Measurements from ENCODE around the gene KLRF1.

The KLRF1 gene

GRCh38 chr12:9810671-9811070 is 16.6 kb upstream of the KLRF1 start:
- Histone ChIP-seq H3K27ac (no peak overlapping the region), H3K36me3 (no peaks in the 10 kb centered on the region), H3K27me3 (ENCODE audit: insufficient read depth, low read depth, severe bottlenecking) (no peaks in the 10 kb centered on the region), H3K9me3 (ENCODE audit: severe bottlenecking) (no peaks in the 10 kb centered on the region), H3K4me3 (ENCODE audit: low read depth, low read length) (no peak overlapping the region)
- TF ChIP-seq CTCF (IDR thresholded peaks at IDR 0.05; ENCODE audit: low read depth, low read length), result no peak
- no peak for DNase-seq

GRCh38 chr12:9811621-9812020 is 15.7 kb upstream of the KLRF1 start:
- H3K4me3 ChIP-seq (ENCODE audit: low read depth, low read length), result no peak overlapping the region
- no peaks in the 10 kb centered on the region for H3K27me3 ChIP-seq (ENCODE audit: insufficient read depth, low read depth, severe bottlenecking)
- TF ChIP-seq CTCF (IDR thresholded peaks at IDR 0.05; ENCODE audit: low read depth, low read length), result no peak
- H3K9me3 ChIP-seq (ENCODE audit: severe bottlenecking), result no peaks in the 10 kb centered on the region
- DNase-seq, result no peak
- H3K36me3 ChIP-seq, result no peaks in the 10 kb centered on the region
- H3K27ac ChIP-seq, result no peak overlapping the region

- Histone ChIP-seq H3K36me3 (no peaks in the 10 kb centered on the region), H3K4me3 (ENCODE audit: low read depth, low read length) (peak overlapping the region; percentile 40), H3K9me3 (ENCODE audit: severe bottlenecking) (no peaks in the 10 kb centered on the region), H3K27ac (no peak overlapping the region), H3K27me3 (ENCODE audit: insufficient read depth, low read depth, severe bottlenecking) (no peaks in the 10 kb centered on the region)
- peak; percentile 87 for DNase-seq
- TF ChIP-seq CTCF (IDR thresholded peaks at IDR 0.05; ENCODE audit: low read depth, low read length), result peak; percentile 98
These were observed 13.2 kb upstream of the KLRF1 start for GRCh38 chr12:9813821-9814798.

GRCh38 chr12:9820281-9820930 is 6.9 kb upstream of the KLRF1 start:
- no peaks in the 10 kb centered on the region for H3K9me3 ChIP-seq (ENCODE audit: severe bottlenecking)
- H3K27me3 ChIP-seq (ENCODE audit: insufficient read depth, low read depth, severe bottlenecking), result no peaks in the 10 kb centered on the region
- H3K36me3 ChIP-seq, result no peaks in the 10 kb centered on the region
- H3K27ac ChIP-seq, result no peak overlapping the region
- H3K4me3 ChIP-seq (ENCODE audit: low read depth, low read length), result no peak overlapping the region
- no peak for DNase-seq
- TF ChIP-seq CTCF (IDR thresholded peaks at IDR 0.05; ENCODE audit: low read depth, low read length), result no peak

GRCh38 chr12:9829483-9829882 is 2.2 kb downstream of the KLRF1 start:
- Histone ChIP-seq H3K9me3 (ENCODE audit: severe bottlenecking) (no peaks in the 10 kb centered on the region), H3K4me3 (ENCODE audit: low read depth, low read length) (no peak overlapping the region), H3K27ac (no peak overlapping the region), H3K36me3 (no peaks in the 10 kb centered on the region), H3K27me3 (ENCODE audit: insufficient read depth, low read depth, severe bottlenecking) (no peaks in the 10 kb centered on the region)
- no peak for DNase-seq
- TF ChIP-seq CTCF (IDR thresholded peaks at IDR 0.05; ENCODE audit: low read depth, low read length), result no peak
